ENCODE data around the gene JPT2.
"Not testable (repeated sequence)": the region's sequence is repeated elsewhere in the genome, so short reads cannot be mapped to it uniquely, and the experiment has no call there.

The JPT2 gene

DNA sequence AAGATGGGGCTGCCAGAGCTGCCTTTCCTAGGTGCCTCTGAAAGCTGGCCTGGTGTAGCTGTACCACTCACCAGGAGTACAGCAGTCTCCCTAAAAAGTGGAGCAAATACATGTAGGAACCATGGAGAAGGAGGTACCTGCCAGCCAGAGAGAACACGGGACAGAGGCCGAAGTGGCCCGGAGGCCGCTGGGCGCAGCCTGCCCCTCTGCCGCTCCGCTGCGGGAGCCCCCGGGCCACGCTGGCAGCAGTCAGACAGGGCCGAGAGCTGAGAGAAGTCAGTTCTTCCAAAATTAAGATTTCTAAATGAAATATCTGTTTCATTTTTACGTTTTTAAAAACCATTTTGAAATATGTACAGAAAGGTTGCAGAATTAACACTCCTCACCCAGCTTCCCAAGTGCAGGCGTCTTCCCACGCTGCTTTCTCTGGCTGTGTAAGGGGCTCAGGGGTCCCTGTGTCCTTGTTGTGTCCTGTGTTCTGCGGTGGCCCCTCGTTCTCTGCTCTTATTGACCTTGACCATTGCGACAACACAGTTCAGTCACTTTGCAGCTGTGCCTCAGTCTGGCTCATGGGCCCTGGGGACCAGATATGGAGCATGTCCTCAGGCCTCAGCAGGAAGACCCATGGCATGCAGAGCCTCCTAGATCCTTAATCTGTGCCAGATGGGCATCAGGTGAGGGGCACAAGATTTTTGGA lies 32.9 kb downstream of the JPT2 start:
- DNase-seq = no peak

- DNase-seq = no peak
Measured at GRCh38 chr16:1712791-1713261, 34.7 kb downstream of the JPT2 start.

DNA sequence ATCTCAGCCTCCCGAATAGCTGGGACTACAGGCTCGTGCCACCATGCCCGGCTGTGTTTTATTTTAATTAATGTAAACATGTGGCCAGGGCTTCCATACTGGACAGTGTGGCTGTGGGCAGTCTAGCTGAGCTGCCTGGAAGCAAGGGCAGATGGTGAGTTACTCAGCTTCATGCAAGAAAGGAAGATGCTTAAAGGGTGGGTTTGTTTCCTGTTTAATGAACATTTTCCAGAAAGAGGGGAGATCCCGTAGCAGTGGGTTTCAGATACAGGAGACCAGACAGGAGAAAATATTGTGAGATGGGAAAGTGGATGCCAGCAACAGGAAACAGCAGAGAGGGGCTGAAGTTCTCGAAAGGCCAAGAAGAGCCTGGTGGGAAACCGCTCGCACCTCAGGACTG lies 35.3 kb downstream of the JPT2 start:
- DNase-seq = no peak

- no peak for DNase-seq
Measured at GRCh38 chr16:1713933-1714332, 35.9 kb downstream of the JPT2 start.

DNA sequence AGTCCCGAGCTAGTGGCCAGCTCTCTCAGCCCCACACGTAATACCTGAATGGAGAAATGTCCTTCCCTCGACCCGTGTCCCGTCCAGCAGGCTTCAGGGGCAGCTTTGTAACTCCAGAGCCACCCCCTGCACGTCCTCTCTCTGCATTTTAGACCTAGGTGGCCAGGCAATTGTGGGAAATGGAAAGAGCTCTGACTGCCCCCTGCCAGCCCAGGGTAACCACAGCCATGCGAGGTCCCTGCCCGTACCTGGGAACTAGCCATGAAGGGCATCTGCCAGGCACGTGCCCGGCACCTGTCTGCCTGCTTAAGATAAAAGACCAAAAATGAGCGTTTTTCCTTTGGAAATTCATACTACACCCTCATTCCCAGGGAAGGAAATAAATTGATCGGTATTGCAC lies 37.1 kb downstream of the JPT2 start:
- DNase-seq = no peak

DNA sequence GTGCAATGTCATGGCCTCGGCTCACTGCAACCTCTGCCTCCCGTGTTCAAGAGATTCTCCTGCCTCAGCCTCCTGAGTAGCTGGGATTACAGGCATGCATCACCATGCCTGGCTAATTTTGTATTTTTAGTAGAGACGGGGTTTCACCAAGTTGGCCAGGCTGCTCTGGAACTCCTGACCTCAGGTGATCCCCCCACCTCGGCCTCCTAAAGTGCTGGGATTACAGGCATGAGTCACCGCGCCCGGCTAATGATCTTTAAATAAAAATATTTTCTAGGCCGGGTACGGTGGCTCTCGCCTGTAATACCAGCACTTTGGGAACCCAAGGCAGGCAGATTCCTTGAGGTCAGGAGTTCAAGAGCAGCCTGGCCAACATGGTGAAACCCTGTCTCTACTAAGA lies 40.2 kb downstream of the JPT2 start:
- DNase-seq = not testable (repeated sequence)

DNA sequence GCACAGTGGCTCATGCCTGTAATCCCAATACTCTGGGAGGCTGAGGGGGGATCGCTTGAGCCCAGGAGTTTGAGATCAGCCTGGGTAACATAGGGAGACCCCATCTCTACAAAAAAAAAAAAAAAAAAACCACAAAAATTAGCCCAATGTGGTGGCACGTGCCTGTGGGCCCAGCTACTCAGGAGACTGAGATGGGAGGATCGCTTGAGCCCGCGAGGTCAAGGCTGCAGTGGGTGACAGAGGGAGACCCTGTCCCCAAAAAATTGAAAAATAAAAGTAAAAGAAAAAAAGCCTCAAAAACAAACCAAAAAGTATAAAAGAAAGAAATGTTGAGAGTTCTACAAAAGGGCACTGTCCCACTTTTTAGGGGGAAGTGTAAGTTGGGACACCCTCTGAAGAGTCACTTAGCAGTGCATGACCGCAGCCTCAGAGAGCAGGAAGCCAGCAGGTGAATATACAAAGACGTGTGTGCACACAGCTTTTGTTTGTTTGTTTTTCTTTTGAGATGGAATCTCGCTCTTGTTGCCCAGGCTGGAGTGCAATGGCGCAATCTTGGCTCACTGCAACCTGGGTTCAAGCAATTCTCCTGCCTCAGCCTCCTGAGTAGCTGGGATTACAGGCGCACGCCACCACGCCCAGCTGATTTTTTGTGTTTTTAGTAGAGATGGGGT lies 41.6 kb downstream of the JPT2 start:
- not testable (repeated sequence) for DNase-seq

- DNase-seq = no peak
Measured at GRCh38 chr16:1721372-1721771, 43.3 kb downstream of the JPT2 start.

GRCh38 chr16:1723450-1724147 lies 45.5 kb downstream of the JPT2 start:
- DNase-seq = no peak

DNA sequence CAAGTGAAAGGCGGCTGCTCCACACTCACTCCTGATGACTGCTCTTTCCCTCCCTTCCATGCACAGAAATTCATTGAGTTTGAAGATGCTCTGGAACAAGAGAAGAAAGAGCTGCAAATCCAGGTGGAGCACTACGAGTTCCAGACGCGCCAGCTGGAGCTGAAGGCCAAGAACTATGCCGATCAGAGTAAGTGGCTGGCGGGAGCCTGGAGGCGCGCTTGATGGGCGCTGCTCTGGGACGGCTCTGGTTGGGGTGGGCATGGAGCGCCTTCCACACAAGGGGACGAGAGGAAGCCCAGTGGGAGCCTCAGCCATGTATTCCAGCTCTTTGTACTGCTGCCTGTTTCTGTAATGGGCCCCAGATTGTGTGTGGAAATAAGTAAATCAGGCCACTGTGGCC lies 46.4 kb downstream of the JPT2 start:
- DNase-seq = no peak

DNA sequence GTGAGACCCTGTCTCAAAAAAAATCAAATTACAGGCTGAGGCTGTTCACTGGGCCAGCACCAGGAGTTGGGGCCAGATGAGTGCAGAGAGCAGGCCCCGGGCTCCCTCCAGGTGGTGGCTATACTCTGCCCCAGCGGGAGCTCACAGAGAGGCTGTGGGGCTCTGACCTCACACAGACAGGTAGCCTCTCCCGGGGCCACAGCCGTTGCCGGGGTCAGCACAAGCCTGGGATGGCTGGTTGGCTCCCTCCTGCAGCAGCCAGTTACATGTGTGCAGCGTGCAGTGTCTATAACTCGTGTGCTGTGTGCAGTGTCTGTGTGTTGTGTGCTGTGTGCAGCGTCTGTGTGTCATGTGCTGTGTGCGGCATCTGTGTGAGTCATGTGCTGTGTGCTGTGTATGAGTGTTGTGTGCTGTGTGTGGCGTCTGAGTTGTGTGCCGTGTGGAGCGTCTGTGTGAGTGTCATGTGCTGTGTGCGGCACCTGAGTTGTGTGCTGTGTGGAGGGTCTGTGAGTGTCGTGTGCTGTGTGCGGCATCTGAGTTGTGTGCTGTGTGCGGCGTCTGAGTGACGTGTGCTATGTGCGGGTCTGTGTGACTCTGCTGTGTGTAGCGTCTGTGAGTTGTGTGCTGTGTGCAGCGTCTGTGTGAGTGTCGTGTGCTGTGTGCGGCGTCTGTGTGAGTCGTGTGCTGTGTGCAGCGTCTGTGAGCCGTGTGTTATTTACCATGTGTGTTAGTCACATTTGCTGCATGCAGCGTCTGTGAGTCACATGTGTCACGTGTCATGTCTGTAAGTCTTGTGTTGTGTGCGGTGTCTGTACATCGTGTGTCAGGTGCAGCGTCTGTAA lies 48.8 kb downstream of the JPT2 start:
- DNase-seq = no peak

DNA sequence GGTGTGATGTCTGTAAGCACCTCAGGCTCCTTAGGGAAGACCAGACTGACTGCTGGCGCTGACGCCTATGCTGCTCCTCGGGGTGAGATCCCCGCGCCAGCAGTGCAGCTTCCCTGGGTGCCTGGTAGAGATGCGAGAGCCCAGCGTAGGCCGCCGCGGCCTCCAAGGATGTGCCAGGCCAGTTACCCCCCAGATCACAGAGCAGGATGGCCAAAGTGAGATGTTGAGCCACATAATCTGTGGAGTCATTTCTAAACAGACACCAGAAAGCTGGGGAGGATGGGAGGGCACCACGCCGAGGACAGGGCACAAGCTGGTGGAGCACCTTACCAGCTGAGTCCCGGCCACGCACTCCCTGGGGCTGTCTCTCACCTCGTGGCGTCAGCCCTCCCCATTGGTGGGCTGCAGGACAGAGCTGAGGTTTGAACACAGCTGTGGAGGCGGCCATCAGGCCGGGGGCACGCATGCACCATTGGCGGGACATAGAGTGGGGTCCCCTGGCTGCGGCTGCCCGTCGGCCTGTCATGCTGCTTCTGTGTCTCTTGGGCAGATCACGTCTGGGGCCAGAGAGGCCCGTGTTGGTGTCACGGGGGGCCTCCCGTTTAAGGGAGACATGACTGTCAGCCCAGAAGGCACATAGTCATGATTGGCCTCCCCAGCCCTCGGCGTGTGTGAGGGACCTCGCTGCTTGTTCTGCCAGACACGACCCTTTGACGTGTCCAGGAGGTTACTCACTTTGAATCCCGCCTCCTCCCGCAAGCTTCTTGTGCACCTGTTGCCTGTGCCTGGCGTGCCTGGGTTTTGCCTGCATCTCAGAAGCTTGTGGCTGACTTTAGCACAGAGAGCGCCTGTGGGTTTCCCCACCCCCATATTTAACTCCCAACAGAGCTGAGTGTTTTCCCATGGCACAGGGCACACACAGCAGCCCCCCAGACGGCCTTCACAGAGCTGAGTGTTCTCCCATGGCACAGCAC lies 49.9 kb downstream of the JPT2 start:
- DNase-seq = no peak

- no peak for DNase-seq
Measured at GRCh38 chr16:1729026-1729425, 50.9 kb downstream of the JPT2 start.

DNA sequence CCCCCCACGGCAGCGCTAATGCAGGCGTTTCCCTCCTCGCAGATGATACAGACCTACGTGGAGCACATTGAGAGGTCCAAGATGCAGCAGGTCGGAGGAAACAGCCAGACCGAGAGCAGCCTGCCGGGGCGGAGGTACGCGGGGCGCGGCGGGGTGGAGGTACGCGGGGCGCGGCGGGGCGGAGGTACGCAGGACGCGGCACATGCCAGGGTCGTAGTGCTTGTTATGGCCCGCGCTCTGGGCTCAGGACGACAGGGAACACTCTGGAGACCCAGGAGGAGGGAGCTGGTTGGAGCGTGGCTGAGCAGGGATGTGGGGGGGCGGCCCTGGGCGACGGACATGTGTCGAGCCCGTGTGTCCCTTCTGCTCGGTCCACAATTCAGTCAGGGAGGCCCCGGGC lies 51.4 kb downstream of the JPT2 start:
- DNase-seq = no peak

- DNase-seq = no peak
Measured at GRCh38 chr16:1731073-1731472, 53.0 kb downstream of the JPT2 start.

DNA sequence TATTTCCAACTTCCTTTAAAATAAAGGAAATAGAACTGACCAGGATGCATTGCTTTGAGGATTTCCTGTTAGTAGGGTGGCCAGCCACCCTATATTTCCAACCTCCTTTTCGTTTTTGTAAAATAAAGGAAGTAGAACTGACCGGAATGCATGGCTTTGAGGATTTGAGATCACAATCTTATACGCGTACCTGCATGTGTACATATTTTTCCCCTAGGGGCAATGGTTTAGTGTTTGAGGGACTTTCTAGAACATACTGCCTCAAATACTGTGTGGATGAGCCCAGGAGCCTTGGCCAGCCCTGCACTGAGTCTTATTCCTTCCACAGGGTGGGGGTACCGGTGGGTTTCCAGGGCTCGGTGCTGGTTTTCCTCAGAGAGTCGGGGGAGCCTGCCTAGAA lies 53.5 kb downstream of the JPT2 start:
- DNase-seq = no peak

DNA sequence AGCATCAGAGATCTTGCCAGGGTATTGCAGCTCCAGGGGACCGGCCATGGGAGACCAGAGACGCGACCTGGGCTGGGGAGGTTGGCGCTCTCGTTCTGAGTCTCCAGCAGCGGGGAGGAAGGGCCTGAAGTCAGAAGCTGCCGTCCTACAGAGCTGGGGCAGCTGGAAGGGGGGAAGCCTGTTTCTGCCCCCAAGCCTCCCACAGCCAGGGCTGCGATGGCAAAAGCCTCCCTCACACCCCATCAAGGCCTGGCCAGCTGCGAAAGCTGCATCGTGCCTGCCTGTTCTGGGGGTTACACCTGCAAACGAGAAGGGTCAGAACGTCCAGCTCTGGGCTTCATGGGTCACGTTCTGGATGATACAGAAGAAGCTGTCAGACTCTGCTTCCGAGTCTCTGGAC lies 54.0 kb downstream of the JPT2 start:
- DNase-seq = no peak

DNA sequence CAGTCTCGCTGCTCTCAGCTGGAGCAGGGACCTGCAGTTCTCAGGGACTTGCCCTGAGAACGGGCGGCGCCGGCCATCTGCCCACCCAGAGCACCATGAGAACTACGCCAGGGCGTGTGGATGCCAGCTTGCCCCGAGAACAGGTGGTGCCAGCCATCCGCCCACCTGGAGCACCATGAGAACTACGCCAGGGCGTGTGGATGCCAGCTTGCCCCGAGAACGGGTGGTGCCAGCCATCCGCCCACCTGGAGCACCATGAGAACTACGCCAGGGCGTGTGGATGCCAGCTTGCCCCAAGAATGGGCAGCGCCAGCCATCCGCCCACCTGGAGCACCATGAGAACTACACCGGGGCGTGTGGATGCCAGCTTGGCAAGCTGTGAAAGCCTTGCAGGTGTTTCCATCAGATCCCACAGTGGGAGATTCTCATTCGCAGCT lies 54.5 kb downstream of the JPT2 start:
- not testable (repeated sequence) for DNase-seq

- DNase-seq = no peak
Measured at GRCh38 chr16:1734123-1734522, 56.0 kb downstream of the JPT2 start.

DNA sequence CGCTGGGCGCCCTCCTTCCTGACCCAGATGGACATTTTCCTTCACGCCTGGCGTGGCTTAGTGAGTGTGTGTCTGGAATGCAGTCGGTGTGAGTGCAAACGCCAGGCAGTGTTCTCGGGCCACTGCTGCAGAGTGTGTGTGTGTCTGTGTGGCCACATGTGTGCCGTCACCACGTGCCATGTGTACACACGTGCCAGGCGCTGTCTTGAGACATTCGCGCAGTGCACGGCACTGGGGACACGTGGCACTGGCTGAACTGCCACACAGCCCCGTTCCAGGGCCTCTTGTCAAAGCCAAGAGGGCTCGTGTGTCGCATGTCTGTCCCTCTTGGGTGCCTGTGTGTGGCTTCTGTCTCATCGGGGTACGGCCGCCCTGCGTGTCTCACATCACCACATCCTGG lies 56.7 kb downstream of the JPT2 start:
- no peak for DNase-seq

- no peak for DNase-seq
Measured at GRCh38 chr16:1740234-1740633, 62.2 kb downstream of the JPT2 start.

Measured in NCI-H2081 treated with DMSO at 0.1 percent for 48 hours (cell line).